HG03060 (cell line): Measurements from ENCODE around the gene HAPLN2.
"Not testable (repeated sequence)": the region's sequence is repeated elsewhere in the genome, so short reads cannot be mapped to it uniquely, and the experiment has no call there.

Experiments
- ATAC-seq: cut with Tn5 transposase; IDR thresholded peaks from one replicate; pipeline ENCODE4 v1.9.1; 2021; ENCODE audit warnings: low read depth, moderate number of reproducible peaks; ENCODE audit not compliant: unreplicated experiment

HAPLN2 gene

DNA sequence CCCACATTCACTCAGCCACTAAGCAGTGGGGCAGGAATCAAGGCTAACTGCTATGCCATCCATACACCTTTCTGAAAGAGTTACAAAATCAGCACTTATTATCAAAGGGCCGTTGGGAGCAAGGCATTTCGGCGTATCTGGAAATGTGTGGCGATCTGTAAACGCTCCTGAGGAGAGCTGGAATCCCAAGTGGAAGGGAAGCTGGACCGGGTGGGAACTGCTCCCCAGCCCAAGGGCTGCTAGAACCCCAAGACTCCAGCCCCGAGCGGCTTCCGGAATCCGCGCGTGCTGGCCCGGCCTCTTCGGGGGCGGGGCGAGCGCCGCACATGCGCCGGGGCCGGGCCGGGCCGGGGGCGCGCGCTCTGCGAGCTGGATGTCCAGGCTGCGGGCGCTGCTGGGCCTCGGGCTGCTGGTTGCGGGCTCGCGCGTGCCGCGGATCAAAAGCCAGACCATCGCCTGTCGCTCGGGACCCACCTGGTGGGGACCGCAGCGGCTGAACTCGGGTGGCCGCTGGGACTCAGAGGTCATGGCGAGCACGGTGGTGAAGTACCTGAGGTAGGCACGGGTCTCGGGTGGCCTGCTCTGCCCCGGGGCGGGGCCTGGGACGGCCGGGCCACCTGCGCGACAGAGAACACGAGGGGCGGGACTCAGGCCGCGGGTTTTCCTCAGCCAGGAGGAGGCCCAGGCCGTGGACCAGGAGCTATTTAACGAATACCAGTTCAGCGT is 27.6 kb upstream of the HAPLN2 start, which contains the start of gene NAXE:
Gene NAXE, plus strand, starts transcription at position 345 of the 726 bp plus-strand sequence. Its CDS starts 29 bp downstream, at position 374.
- ATAC-seq, result no peak

DNA sequence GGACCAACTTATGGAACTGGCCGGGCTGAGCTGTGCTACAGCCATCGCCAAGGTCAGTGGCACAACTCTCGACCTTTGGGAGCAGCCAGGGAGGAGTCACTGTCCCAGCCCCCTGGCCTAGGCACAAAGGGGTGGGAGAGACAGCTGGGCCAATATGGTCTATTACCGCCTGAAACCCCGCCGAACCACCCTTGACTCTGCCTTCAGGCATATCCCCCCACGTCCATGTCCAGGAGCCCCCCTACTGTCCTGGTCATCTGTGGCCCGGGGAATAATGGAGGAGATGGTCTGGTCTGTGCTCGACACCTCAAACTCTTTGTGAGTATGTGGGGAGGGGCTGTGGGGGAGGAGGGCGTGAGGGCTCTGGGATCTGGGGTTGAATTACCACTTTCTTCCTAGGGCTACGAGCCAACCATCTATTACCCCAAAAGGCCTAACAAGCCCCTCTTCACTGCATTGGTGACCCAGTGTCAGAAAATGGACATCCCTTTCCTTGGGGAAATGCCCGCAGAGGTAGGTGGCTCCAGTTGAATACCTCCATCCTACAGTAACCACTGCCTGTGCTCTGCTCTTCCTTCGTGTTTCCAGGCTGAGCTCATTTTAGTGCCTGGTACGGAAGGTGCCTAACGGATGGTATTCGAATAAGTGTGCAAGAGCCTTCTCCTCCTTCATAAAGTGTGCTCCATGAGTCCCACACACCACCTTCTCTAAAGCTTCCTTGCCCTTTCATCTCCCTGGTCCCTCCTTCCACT is 26.9 kb upstream of the HAPLN2 start:
- no peak for ATAC-seq

DNA sequence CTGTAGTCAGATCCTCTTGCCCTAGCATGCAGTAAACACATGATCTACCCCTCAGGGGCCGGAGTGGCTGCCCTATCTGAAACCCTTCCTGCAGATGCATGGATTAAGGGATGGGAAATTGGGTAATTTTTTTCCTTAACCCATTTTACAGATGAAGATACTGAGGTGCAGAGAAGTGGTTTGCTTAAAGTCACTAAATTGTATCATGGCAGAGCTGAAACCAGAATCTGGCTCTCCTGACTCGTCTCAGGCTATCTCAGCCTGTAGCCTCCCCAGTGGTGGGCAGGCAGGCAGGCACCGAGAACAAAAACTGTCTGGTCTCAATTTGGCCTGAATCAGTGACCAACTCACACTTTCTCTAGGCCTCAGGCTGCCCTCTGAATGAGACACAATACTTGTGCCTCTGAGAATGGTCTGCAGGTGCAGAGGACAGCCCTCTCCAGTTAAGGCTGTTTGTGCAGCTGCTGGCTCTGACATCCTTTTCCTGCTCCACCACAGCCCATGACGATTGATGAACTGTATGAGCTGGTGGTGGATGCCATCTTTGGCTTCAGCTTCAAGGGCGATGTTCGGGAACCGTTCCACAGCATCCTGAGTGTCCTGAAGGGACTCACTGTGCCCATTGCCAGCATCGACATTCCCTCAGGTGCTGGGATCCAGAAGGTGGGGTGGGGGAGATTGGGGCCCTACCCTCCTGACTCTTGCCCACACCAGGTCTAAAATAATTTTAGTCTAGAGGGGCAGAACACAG is 26.1 kb upstream of the HAPLN2 start:
- no peak for ATAC-seq

DNA sequence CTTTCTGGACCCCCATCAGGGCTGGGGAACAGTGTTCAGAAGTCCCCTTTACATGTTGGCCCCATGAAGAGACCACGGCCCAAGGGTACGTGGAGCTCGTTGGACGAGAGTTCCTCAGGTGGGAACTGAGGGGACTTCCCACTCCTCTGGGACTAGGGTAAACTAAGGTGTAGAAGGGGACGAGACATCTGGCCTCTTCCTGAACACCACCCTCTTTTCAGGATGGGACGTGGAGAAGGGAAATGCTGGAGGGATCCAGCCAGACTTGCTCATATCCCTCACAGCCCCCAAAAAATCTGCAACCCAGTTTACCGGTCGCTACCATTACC is 25.6 kb upstream of the HAPLN2 start:
- no peak for ATAC-seq

DNA sequence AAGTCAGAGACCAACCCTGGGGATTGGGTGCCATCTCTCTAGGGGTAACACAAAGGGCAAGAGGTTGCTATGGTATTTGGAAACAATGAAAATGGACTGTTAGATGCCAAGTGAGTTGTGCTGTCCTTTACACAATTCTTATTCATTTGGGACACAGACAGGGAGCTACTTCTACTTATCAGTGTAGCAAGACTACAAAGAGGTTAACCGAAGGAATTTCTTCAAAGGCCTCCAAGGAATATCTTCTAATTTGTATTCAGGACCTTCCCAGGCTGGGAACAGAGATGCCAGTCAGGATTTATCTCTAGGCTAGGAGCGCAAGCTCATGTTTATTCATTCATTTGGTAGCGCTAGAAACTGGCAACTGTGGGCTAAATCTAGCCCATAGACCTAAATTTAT is 25.0 kb upstream of the HAPLN2 start:
- no peak for ATAC-seq

DNA sequence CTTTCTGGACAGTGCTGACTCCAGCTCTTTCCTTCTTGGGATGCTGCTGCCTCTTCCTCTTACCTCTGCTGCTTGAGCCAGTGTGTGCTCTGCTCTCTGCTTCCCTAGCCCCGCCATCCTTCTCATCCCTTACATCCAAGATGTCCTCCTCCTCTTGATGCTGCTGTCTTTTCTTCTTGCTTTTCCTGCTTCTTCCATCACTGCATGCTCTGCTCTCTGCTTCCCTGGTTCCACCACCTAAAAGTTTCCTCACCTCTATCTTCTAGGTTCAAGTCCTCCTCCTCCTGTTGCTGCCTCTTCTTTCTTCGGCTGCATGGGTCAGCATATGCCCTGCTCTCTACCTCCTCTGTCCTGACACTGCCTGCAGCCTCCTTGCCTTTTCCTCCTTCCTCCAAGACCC is 24.2 kb upstream of the HAPLN2 start:
- no peak for ATAC-seq

DNA sequence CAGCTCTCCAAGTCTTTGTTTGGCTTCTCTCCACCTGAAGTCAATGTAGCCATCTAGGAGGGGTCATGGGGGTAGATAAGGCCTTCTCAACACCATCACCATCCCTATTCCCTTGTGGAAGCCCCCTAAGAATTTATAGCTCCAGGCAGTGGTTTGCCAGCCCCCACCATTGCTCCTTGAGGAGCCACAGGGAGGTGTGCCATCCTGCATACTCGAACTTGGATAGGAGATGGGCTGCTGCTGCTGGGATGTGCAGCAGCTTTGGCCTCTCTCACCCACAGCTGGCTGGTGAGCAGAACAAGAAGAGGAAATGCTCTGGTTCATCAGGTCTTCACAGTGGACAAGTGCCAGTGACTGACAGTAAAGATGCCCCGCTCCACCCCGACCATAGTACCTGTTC is 22.8 kb upstream of the HAPLN2 start:
- ATAC-seq, result no peak

DNA sequence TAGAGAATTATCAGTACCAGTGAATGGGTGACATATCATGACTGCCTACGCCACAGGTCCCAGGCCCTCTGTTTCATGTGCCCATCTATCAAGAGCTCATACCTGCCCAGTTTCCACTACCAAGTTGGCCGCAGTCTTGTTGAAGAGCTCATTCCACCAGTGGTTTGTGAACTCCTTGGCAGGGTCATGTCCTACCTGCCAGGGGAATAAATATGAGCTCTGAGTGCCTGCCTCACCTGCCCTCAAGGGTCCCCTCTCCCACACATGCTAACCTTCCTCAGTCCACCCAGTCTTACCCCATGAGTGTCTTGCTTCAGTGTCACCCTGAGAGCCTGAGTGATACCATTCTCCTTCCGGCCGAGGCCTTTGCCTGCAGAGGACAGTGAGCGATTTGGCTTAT is 21.1 kb upstream of the HAPLN2 start:
- no peak for ATAC-seq

DNA sequence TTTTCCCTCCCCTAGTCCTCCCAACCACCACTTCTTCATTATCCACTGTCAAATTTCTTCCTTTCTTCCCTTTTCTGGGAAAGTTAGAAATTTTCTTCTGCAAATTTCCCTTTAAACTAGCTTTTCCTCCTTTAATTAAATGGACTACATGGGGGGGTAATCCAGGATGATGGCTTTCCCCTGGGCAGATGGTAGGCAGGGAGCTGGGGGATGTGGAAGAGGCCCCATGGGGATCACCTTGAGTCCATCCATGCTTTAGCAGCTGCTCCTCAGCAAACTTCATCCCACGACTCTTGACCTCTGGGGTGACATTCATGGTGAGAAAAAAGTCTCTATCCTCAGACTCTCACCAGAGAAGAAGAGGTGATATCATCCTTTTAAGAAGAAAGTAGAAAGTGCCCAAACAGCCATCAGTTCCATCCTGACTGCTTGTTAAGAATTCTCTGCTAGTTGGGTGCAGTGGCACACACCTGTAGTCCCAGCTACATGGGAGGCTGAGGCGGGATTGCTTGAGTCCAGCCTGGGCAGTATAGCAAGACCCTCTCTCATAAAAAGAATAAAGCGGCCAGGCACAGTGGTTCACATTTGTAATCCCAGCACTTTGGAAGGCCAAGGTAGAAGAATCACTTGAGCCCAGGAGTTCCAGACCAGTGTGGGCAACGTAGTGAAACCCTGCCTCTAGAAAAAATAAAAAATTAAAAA is 20.3 kb upstream of the HAPLN2 start:
- ATAC-seq, result no peak

DNA sequence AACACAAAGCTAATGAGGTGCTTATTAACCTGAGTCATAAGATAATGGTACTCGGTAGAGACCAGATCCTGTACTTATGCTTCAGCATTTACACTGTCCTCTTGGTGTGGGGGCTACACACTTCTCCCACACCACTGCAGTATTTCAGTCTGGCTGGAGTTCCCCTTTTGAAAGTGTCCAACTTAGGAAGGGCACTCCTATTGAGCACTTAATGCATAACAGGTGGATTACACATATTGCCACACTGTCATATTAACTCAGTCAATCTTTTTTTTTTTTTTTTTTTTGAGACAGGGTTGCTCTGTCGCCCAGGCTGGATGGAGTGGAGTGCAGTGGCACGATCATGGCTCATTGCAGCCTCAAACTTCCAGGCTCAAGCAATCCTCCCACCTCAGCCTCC is 19.4 kb upstream of the HAPLN2 start:
- no peak for ATAC-seq

DNA sequence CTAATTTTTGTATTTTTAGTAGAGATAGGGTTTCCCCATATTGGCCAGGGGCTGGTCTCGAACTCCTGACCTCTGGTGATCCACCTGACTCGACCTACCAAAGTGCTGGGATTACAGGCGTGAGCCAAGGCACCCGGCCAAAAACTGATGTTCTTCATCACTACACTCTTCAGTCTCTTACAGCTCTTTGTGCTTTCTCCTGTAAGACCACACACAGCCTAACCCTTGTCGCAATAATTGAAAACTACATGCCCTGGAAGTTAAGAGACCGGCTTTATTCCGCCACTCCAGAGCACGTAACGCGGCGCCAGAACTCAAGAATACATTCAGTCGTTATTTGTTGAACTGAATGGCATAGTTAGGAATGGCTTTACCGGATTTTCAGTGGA is 18.5 kb upstream of the HAPLN2 start:
- ATAC-seq, result no peak

DNA sequence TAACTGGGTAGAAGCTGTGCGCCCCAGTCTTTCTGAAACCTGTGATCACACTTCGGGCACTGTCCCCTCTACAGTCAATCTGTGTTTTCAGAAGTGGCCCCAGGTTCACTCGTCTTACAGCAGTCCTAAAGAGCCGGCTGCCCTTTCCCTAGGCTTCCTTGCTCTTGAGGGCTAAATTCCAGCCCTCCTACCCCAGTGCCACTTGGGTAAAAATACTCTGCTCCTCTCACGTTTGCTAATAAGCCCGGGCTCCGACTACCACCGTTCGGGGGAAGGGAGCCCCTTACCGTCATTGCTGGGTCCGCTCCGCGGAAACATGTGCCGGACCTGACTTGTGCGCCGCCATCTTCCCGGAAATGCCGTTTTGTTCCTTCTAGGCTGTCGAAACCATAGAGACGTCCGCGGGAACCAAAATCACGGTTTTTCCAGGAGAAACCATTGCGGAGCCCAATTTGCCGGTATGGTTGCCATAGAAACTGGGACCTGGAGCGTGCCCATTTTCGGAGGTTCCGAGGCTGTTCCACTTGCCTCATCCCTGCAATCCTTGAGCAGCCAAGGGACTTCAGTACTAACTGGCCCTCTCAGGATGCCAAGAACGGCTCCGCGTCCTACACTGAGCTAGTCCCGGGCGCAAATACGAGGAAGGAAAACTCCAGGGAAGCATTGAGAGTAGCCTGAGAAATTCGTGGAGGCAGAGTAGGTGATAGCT is 17.9 kb upstream of the HAPLN2 start, which contains the start of gene GPATCH4:
Gene GPATCH4, minus strand, starts transcription at position 358 of the 709 bp plus-strand sequence.
- ATAC-seq, result no peak

DNA sequence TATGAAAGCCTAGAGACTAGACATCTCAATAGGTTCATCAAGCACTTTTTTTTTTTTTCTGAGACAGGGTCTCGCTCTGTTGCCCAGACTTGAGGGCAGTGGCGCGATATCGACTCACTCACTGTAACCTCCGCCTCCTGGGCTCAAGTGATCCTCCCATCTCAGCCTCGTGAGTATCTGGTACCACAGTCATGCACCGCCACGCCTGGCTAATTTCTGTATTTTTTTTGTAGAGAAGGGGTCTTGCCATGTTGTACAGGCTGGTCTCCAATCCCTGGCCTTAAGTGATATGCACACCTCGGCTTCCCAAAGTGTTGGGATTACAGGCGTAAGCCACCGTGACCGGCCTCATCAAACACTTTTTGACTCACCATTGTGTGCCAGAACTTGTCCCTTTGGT is 17.3 kb upstream of the HAPLN2 start:
- ATAC-seq, result no peak

DNA sequence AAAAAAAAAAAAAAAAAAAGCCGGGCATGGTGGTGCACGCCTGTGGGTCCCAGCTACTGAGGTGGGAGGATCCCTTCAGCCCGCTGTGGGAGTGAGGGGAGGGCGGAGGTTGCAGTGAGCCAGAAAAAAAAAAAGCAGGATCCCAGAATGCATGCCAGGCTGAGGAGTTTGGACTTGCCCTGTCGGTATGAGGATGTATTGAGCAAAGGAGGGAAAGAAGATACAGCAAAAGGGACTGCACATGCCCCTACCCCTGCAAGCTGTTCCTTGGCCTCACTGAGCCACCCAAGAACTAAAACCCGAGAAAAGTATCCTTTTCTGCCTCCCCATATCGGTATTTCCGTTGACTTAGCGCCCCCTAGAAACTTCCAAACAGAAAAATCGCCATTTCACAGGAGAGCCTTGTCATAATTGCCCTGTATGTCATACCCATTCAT is 16.6 kb upstream of the HAPLN2 start:
- ATAC-seq, result no peak

DNA sequence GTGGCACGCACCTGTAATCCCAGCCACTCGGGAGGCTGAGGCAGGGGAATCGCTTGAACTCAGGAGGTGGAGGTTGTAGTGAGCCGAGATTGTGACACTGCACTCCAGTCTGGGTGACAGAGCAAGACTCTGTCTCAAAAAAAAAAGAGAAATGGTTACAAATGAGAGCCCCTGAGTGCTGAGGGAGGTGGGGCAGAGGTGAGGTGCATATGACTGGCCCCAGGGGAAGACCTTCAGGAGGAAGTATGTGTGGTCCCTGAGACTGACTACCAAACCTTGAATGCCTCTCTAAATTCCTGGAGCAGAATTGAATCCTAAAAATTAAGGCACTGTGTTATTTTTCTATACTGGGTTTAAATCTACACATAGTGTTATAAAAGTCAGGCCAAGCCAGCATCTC is 11.9 kb upstream of the HAPLN2 start:
- ATAC-seq, result not testable (repeated sequence)

DNA sequence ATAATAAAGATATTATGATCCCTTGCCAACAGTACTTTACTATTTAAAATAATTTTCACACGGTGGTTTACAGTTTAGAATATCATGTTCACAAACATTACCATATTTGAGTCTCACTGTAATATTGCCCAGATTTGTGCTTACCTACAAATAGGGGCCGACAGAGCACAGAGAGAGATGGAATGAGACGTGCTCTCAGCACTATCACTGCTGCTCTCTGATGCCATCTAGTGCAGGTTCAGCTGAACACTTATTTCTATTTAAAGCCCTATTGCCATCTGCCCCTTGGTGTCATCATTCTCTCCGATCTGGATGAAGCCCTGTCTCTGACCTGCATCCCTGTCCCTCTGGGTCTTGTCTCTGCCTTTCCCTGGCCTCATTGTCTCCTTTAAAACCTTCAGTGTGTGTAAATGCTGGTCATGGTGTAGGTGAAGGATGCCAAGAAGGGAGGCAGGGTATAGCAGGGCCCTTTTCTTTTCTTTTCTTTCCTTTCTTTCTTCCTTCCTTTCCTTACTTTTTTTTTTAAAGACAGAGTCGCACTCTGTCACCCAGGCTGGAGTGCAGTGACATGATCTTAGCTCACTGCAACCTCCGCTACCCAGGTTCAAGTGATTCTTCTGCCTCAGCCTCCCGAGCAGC is 11.1 kb upstream of the HAPLN2 start:
- ATAC-seq, result peak; percentile 71

DNA sequence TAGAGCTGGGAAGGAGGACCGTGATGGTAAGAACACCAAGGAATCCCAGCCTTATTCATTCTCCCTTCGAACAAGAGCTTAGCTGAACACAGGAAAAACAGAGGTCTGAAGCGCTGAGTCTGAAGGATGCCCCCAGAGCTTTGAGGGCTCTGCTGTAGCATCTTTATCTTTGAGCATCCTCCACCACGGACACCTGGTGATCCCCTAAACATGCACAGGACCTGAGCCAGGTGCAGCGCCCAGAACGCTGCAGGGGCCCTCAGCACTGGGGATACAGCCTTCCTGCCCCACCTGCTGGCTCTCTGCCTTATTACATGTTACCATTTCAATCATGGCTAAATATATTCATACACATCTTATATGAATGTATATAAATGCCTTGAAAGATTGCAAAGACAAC is 10.2 kb upstream of the HAPLN2 start:
- no peak for ATAC-seq

DNA sequence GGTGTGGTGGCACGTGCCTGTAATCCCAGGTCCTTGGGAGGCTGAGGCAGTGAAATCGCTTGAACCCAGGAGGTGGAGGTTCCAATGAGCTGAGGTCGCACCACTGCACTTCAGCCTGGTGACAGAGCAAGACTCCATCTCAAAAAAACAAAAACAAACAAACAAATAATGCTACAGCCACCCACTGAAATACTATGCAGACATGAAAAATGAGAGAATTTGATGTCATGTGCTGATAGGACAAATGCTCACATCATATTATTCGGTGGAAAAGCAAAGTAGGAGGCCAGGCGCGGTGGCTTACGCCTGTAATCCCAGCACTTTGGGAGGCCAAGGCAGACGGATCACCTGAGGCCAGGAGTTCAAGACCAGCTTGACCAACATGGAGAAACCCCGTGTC is 9.1 kb upstream of the HAPLN2 start:
- ATAC-seq, result not testable (repeated sequence)

DNA sequence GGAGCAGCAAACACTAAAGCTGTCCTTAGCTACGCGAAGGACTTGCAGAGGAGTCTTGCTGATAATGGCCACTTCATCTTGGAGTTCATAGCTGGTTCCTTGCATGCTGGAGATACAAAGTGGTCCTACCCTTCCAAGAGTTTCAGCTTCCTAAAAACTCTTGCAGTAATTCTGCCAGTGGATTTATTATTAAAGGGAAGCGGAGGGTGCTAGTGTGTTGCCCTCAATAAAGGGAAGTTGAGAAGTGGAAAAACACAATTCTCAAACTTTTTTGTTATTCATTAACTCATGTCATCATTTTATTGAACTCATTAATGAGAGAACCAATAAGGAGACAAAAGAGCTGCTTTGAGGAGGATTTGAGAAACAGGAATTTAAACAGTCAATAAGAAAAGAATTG is 6.5 kb upstream of the HAPLN2 start:
- no peak for ATAC-seq

DNA sequence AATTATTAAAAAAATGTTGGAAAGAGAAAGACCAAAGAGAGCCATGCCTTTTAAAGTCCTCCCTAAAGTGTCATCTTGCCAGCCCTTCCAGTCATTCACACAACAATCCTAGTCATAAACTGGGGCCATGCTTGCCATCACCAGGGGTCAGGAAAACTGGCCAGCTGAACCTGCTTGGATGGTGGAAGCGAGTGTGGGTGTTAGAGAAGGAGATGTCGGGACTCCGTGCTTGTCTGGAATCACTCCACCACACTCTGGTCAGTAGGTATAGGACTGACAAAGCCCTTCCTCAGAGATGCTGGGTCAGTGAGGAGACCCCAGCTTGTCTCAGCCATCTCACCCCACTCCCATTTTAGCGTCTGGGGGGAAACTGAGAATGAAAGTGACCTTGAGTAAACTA is 3.3 kb upstream of the HAPLN2 start:
- ATAC-seq, result no peak
